GM12878 (cell line): ENCODE data around the gene PSMG3. TPM values are rescaled to one million over a fixed set of nuclear protein-coding genes. Genes with fewer than 3 reads are reported as not detected.
A peak's percentile ranks its signal among the peaks of the same experiment; 100 is the strongest.

Source experiments
- ATAC-seq: fragments of 200-7000 bp; cut with Tn5 transposase; 3 replicates; pipeline ENCODE4 v1.9.1; 2020; ENCODE audit warnings: mild to moderate bottlenecking, moderate library complexity
- BruUV-seq: library from RNA; stranded (reverse); fragments of 400-500 nt; replicated peaks from 2 replicates; lab custom pipeline; 2021; lab: Mats Ljungman, UMichigan
- CTCF ChIA-PET: fragments of 300-600 bp; sonication (Branson Sonifier 250); formaldehyde crosslinking; extraction: SDS; loops from one replicate; lab custom pipeline; 2021; ENCODE audit warnings: inconsistent platforms; lab: Yijun Ruan, JAX
- POLR2A ChIA-PET: fragments of 350-600 bp; formaldehyde crosslinking; extraction: SDS; loops from one replicate; lab custom pipeline; 2021; ENCODE audit warnings: inconsistent platforms; lab: Charles Lee
- RAD21 ChIA-PET: fragments of 300-600 bp; sonication (Branson Sonifier 250); formaldehyde crosslinking; loops from one replicate; lab custom pipeline; 2023; ENCODE audit warnings: antibody characterized with exemption; ENCODE audit not compliant: unreplicated experiment; lab: Charles Lee
- SMC1A ChIA-PET: fragments of 300-600 bp; sonication (Branson Sonifier 250); formaldehyde crosslinking; loops from one replicate; lab custom pipeline; 2023; ENCODE audit not compliant: unreplicated experiment, uncharacterized antibody; lab: Charles Lee
- DNase-seq: peaks from one replicate; pipeline ENCODE4 v3.0.0-alpha.2; 2011; ENCODE audit warnings: low read depth, low spot score
- FAIRE-seq: peaks from 3 replicates; lab custom pipeline; 2011; peaks lifted over from hg19 to GRCh38; lab: Jason Lieb, UNC
- H2AFZ ChIP-seq: 2 replicates; pipeline ENCODE4 v1.6.0; 2011; ENCODE audit warnings: low read depth, low read length, control low read depth; ENCODE audit not compliant: control insufficient read depth
- H3K27ac ChIP-seq: 2 replicates; pipeline ENCODE4 v1.5.1; 2011; ENCODE audit warnings: control low read depth; ENCODE audit not compliant: control insufficient read depth, insufficient read depth
- H3K27me3 ChIP-seq, 2 experiments: replicated peaks in 1 of 2; 2 replicates each; pipeline versions ENCODE4 v1.6.0 to v1.6.1; 2011; ENCODE audit warnings: low read length in 1 of 2; ENCODE audit not compliant: control insufficient read depth in 2 of 2, insufficient read depth in 2 of 2
- H3K36me3 ChIP-seq, 2 experiments: 2 replicates each; pipeline ENCODE4 v1.5.1; 2011; ENCODE audit warnings: low read length in 1 of 2; ENCODE audit not compliant: control insufficient read depth in 2 of 2, insufficient read depth in 2 of 2
- H3K4me1 ChIP-seq: 2 replicates; pipeline ENCODE4 v1.6.1; 2011; ENCODE audit warnings: mild to moderate bottlenecking, low read length, moderate library complexity, mixed read lengths; ENCODE audit not compliant: control insufficient read depth, insufficient read depth
- H3K4me2 ChIP-seq: 2 replicates; pipeline ENCODE4 v1.6.0; 2011; ENCODE audit warnings: control low read depth; ENCODE audit not compliant: control insufficient read depth, insufficient read depth
- H3K4me3 ChIP-seq: fragments of 200-600 bp; sonication (generic); 2 replicates; pipeline ENCODE4 v1.5.1; 2016
- H3K79me2 ChIP-seq: 2 replicates; pipeline ENCODE4 v1.6.0; 2011; ENCODE audit warnings: low read length; ENCODE audit not compliant: control insufficient read depth, insufficient read depth
- H3K9ac ChIP-seq: 2 replicates; pipeline ENCODE4 v1.8.0; 2011; ENCODE audit warnings: low read length, control low read depth, mixed read lengths; ENCODE audit not compliant: control insufficient read depth, insufficient read depth
- H3K9me3 ChIP-seq: replicated peaks from 3 replicates; pipeline ENCODE4 v1.5.1; 2011; ENCODE audit warnings: mild to moderate bottlenecking, low read length; ENCODE audit not compliant: control insufficient read depth, insufficient read depth
- H4K20me1 ChIP-seq: 2 replicates; pipeline ENCODE4 v1.6.0; 2011; ENCODE audit not compliant: control insufficient read depth, insufficient read depth
- DPF2 ChIP-seq: fragments of 450-650 bp; IDR thresholded peaks from 2 replicates; pipeline ENCODE4 v1.6.1; 2017; ENCODE audit warnings: mild to moderate bottlenecking
- WGBS: methylation state at CpG from one replicate; pipeline ENCODE4 v1.1.6; 2016; ENCODE audit warnings: low lambda C conversion rate; ENCODE audit not compliant: insufficient replicate concordance, insufficient coverage; ENCODE audit errors: missing lambda C conversion rate; 5-methylcytosine and 5-hydroxymethylcytosine counted together
- in situ Hi-C: fragments of 300-500 bp; cut with MboI; formaldehyde crosslinking; loops from 9 replicates; pipeline ENCODE4 v1.14.3; 2018; ENCODE audit warnings: mixed read lengths
- intact Hi-C: fragments of 100-400 bp; cut with micrococcal nuclease; formaldehyde crosslinking; loops from one replicate; pipeline ENCODE4 v1.14.2; 2022; ENCODE audit not compliant: unreplicated experiment
- polyA plus RNA-seq, 11 experiments: library from polyadenylated mRNA; depleted of rRNA in 4 of 11; unstranded in 6 of 11; stranded (reverse) in 5 of 11; fragments of >200 nt; fragmentation: Nextera tagmentation in 4 of 11; fragmentation: Illumina TruSeq in 1 of 11; extraction: Ambion mirVana in 4 of 11; extraction: Trizol in 1 of 11; gene quantifications; 1 replicate in 1 of 11; 2 replicates in 10 of 11; pipeline versions ENCODE4 v1.2.1 to v1.2.3, GENCODE V29; 2011 to 2016; ENCODE audit warnings: inconsistent platforms in 2 of 11, missing spikeins in 2 of 11, low read depth in 1 of 11
- total RNA-seq, 4 experiments: library from RNA; depleted of rRNA in 3 of 4; stranded (reverse); fragments of >200 nt in 3 of 4; fragmentation: Illumina TruSeq in 1 of 4; extraction: Trizol in 1 of 4; gene quantifications; 2 replicates each; pipeline versions ENCODE4 v1.2.1 to v1.2.3, GENCODE V29; 2013 to 2021
- TF ChIP-seq, protein P1 (sequence below): fragments of 450-650 bp; IDR thresholded peaks from 2 replicates; pipeline ENCODE4 v1.6.1; 2016; ENCODE audit warnings: mild to moderate bottlenecking
- TF ChIP-seq, protein P2 (sequence below): fragments of 450-650 bp; IDR thresholded peaks from 2 replicates; pipeline ENCODE4 v1.6.1; 2017; ENCODE audit warnings: antibody characterized with exemption, mild to moderate bottlenecking, moderate library complexity

Gene PSMG3
- total and polyA plus RNA-seq, 10 of the 15 experiments (the other 5 are each of a cell fraction or from before 2014, with no cell fraction given), result 23.9 to 115 (median 60.6) TPM

- ChIA-PET RAD21 (interaction anchor here (0.5 kb wide), 1 partner anchor 1103 kb away, joined by 3 read pairs; no protein-coding TSS in a partner anchor), SMC1A (no interaction called here), CTCF (interaction anchor here (3.0 kb wide), 1 partner anchor 29 kb away, joined by 9 read pairs; no protein-coding TSS in a partner anchor), POLR2A (interaction anchor here (1.1 kb wide), 1 partner anchor 32 kb away, joined by 3 read pairs; no protein-coding TSS in a partner anchor)
- Histone ChIP-seq H3K4me1 (peaks cover 13% of the 10 kb centered on the region), H3K4me3 (no peak overlapping the region), H3K9ac (no peak overlapping the region), H2AFZ (no peak overlapping the region), H4K20me1 (peaks cover 7% of the 10 kb centered on the region; the same call in 1 of the 2 replicates), H3K9me3 (no peaks in the 10 kb centered on the region), H3K36me3 (peaks cover 0 to 5% of the 10 kb centered on the region in 2 experiments; a peak in 2 of 4 replicates), H3K27me3 (no peaks in the 10 kb centered on the region), H3K79me2 (peaks cover 43% of the 10 kb centered on the region), H3K4me2 (peak overlapping the region; percentile 1; the same call in 1 of the 2 replicates), H3K27ac (no peak overlapping the region)
- TF ChIP-seq DPF2, result no peak
- TF ChIP-seq, protein P1, sequence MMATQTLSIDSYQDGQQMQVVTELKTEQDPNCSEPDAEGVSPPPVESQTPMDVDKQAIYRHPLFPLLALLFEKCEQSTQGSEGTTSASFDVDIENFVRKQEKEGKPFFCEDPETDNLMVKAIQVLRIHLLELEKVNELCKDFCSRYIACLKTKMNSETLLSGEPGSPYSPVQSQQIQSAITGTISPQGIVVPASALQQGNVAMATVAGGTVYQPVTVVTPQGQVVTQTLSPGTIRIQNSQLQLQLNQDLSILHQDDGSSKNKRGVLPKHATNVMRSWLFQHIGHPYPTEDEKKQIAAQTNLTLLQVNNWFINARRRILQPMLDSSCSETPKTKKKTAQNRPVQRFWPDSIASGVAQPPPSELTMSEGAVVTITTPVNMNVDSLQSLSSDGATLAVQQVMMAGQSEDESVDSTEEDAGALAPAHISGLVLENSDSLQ, result peak; percentile 40; the same call in 1 of the 2 replicates
- TF ChIP-seq, protein P2, sequence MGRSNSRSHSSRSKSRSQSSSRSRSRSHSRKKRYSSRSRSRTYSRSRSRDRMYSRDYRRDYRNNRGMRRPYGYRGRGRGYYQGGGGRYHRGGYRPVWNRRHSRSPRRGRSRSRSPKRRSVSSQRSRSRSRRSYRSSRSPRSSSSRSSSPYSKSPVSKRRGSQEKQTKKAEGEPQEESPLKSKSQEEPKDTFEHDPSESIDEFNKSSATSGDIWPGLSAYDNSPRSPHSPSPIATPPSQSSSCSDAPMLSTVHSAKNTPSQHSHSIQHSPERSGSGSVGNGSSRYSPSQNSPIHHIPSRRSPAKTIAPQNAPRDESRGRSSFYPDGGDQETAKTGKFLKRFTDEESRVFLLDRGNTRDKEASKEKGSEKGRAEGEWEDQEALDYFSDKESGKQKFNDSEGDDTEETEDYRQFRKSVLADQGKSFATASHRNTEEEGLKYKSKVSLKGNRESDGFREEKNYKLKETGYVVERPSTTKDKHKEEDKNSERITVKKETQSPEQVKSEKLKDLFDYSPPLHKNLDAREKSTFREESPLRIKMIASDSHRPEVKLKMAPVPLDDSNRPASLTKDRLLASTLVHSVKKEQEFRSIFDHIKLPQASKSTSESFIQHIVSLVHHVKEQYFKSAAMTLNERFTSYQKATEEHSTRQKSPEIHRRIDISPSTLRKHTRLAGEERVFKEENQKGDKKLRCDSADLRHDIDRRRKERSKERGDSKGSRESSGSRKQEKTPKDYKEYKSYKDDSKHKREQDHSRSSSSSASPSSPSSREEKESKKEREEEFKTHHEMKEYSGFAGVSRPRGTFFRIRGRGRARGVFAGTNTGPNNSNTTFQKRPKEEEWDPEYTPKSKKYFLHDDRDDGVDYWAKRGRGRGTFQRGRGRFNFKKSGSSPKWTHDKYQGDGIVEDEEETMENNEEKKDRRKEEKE, result no peak
- ATAC-seq (no peak), FAIRE-seq (no peak), DNase-seq (no peak)
- intact Hi-C loops, result no loop called here
- WGBS, result 93% methylated on average over 29 of the region's 30 CpGs
- BruUV-seq, result no TSS peak
- in situ Hi-C loops, result no loop called here
These were observed 35.3 kb downstream of the PSMG3 start for GRCh38 chr7:1534330-1535099.
